ENCODE measurements around the gene HHAT.
A peak's percentile ranks its signal among the peaks of the same experiment; 100 is the strongest.

Gene HHAT

GRCh38 chr1:210536254-210536961 is 207.7 kb downstream of the HHAT start:
- no peak for FAIRE-seq
- DNase-seq (ENCODE audit: low spot score): no peak

GRCh38 chr1:210540288-210540687 is 211.6 kb downstream of the HHAT start:
- no peak for DNase-seq (ENCODE audit: low spot score)
- FAIRE-seq: no peak

- DNase-seq (ENCODE audit: low spot score): no peak
- no peak for FAIRE-seq
These were observed 213.1 kb downstream of the HHAT start for GRCh38 chr1:210541680-210542358.

- FAIRE-seq: no peak
- no peak for DNase-seq (ENCODE audit: low spot score)
These were observed 223.2 kb downstream of the HHAT start for GRCh38 chr1:210551899-210552298.

GRCh38 chr1:210553711-210554110 is 225.0 kb downstream of the HHAT start:
- no peak for FAIRE-seq
- DNase-seq (ENCODE audit: low spot score): no peak

GRCh38 chr1:210554382-210554781 is 225.7 kb downstream of the HHAT start:
- DNase-seq (ENCODE audit: low spot score) (no peak), FAIRE-seq (no peak)

GRCh38 chr1:210556475-210556874 is 227.8 kb downstream of the HHAT start:
- DNase-seq (ENCODE audit: low spot score) (no peak), FAIRE-seq (no peak)

- FAIRE-seq (no peak), DNase-seq (ENCODE audit: low spot score) (no peak)
These were observed 228.8 kb downstream of the HHAT start for GRCh38 chr1:210557426-210558077.

- FAIRE-seq (no peak), DNase-seq (ENCODE audit: low spot score) (no peak)
These were observed 229.6 kb downstream of the HHAT start for GRCh38 chr1:210558302-210558701.

GRCh38 chr1:210565306-210565705 is 236.6 kb downstream of the HHAT start:
- FAIRE-seq (no peak), DNase-seq (ENCODE audit: low spot score) (no peak)

- FAIRE-seq: no peak
- no peak for DNase-seq (ENCODE audit: low spot score)
These were observed 239.9 kb downstream of the HHAT start for GRCh38 chr1:210568631-210569030.

GRCh38 chr1:210570116-210570515 is 241.4 kb downstream of the HHAT start:
- FAIRE-seq: no peak
- no peak for DNase-seq (ENCODE audit: low spot score)

GRCh38 chr1:210571356-210572284 is 242.9 kb downstream of the HHAT start:
- no peak for FAIRE-seq
- DNase-seq (ENCODE audit: low spot score): no peak

GRCh38 chr1:210573141-210573540 is 244.4 kb downstream of the HHAT start:
- no peak for DNase-seq (ENCODE audit: low spot score)
- FAIRE-seq: no peak

- DNase-seq (ENCODE audit: low spot score) (no peak), FAIRE-seq (no peak)
These were observed 253.7 kb downstream of the HHAT start for GRCh38 chr1:210582205-210582970.

- DNase-seq (ENCODE audit: low spot score) (peak; percentile 79), FAIRE-seq (peak; percentile 20)
These were observed 255.9 kb downstream of the HHAT start for GRCh38 chr1:210584439-210585113.

- no peak for FAIRE-seq
- DNase-seq (ENCODE audit: low spot score): no peak
These were observed 258.1 kb downstream of the HHAT start for GRCh38 chr1:210586771-210587170.

- no peak for FAIRE-seq
- DNase-seq (ENCODE audit: low spot score): no peak
These were observed 258.9 kb downstream of the HHAT start for GRCh38 chr1:210587566-210587965.

GRCh38 chr1:210588357-210588756 is 259.7 kb downstream of the HHAT start:
- no peak for FAIRE-seq

GRCh38 chr1:210588946-210589345 is 260.2 kb downstream of the HHAT start:
- FAIRE-seq (no peak), DNase-seq (ENCODE audit: low spot score) (no peak)

More at GRCh38 chr1:210588357-210588756, 259.7 kb downstream of the HHAT start:
- DNase-seq (ENCODE audit: low spot score): no peak

All from urothelium cell line (cell line).